ENCODE data around the gene WIPF1. TPM values are rescaled to one million over a fixed set of nuclear protein-coding genes. Genes with fewer than 3 reads are reported as not detected.

WIPF1 gene, protein sequence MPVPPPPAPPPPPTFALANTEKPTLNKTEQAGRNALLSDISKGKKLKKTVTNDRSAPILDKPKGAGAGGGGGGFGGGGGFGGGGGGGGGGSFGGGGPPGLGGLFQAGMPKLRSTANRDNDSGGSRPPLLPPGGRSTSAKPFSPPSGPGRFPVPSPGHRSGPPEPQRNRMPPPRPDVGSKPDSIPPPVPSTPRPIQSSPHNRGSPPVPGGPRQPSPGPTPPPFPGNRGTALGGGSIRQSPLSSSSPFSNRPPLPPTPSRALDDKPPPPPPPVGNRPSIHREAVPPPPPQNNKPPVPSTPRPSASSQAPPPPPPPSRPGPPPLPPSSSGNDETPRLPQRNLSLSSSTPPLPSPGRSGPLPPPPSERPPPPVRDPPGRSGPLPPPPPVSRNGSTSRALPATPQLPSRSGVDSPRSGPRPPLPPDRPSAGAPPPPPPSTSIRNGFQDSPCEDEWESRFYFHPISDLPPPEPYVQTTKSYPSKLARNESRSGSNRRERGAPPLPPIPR
- polyA plus RNA-seq (2012; ENCODE audit: insufficient read length, low read depth), result 4.5 TPM

DNA sequence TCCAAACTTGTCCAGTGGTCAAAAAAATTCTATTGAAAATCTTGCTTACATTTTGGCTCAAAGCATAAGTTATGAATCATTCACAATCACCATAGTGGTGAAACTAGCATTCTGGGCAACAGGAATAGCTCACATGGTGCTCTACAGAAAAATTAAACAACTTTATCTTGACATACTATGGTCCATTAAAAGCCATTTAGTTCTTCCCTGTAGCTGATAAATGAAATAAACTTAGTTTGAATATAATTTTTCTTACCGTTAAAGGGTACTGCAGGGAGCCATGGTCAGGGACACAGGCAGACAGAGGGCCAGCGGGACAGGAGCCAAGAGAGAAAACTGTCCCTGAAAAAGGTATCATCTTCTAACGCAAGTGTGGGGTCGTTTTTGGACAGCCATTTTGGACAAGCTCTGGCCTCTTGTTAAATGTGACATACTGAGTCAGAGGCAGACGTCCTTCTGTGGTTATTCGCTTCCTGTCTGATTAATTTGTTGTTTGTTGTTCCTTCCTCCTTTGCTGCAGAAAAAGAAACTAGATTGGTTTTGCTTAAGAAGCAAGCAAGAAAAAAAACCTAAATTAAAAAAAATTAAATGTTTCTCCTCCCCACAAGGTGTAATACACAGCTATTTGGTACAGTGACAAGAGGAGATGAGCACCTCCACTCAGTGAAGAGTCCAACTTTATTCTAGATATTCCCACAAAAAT is at the start of gene WIPF1:
Gene WIPF1 (minus strand): TSS at position 460 of the 703 bp plus-strand sequence. CDS start 12,231 bp downstream, outside the sequence.
- TF ChIP-seq TAF1 (IDR thresholded peaks at IDR 0.05; ENCODE audit: borderline replicate concordance, insufficient read depth, low read length), result no peak
- no peak for TF ChIP-seq FOXP2 (optimal IDR thresholded peaks at IDR 0.05; ENCODE audit: borderline replicate concordance, extremely low read depth, extremely low read length, insufficient read depth)
- TF ChIP-seq POLR2AphosphoS5 (IDR thresholded peaks at IDR 0.05; ENCODE audit: low read depth, low read length), result no peak
- TF ChIP-seq SIN3A (IDR thresholded peaks at IDR 0.05; ENCODE audit: borderline replicate concordance, insufficient read depth, low read length), result no peak
- TF ChIP-seq, protein P1, sequence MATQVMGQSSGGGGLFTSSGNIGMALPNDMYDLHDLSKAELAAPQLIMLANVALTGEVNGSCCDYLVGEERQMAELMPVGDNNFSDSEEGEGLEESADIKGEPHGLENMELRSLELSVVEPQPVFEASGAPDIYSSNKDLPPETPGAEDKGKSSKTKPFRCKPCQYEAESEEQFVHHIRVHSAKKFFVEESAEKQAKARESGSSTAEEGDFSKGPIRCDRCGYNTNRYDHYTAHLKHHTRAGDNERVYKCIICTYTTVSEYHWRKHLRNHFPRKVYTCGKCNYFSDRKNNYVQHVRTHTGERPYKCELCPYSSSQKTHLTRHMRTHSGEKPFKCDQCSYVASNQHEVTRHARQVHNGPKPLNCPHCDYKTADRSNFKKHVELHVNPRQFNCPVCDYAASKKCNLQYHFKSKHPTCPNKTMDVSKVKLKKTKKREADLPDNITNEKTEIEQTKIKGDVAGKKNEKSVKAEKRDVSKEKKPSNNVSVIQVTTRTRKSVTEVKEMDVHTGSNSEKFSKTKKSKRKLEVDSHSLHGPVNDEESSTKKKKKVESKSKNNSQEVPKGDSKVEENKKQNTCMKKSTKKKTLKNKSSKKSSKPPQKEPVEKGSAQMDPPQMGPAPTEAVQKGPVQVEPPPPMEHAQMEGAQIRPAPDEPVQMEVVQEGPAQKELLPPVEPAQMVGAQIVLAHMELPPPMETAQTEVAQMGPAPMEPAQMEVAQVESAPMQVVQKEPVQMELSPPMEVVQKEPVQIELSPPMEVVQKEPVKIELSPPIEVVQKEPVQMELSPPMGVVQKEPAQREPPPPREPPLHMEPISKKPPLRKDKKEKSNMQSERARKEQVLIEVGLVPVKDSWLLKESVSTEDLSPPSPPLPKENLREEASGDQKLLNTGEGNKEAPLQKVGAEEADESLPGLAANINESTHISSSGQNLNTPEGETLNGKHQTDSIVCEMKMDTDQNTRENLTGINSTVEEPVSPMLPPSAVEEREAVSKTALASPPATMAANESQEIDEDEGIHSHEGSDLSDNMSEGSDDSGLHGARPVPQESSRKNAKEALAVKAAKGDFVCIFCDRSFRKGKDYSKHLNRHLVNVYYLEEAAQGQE (IDR thresholded peaks at IDR 0.05; ENCODE audit: insufficient read depth in 1 of 2, low read depth in 2 of 2, low read length in 2 of 2), result no peak

DNA sequence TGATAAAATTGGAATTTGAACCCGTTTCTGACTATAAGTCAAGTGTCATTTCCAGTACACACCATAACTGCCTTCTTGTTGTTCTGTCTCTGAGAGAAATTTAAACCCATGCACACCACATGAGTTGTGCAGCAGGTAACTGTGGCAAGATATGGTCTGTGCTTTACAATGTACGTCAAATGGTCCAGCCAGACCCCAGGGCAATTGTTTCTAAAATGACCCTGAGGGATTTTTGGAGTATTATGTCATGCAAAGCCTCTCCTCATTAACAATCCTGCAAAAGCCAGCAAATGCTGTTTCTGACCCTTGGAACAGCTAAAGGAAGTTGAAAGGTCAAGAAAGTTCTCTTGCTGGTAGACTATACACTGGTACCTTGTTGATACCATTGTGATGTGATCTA is 47.7 kb upstream of the WIPF1 start:
- no peak for TF ChIP-seq SIN3A (IDR thresholded peaks at IDR 0.05; ENCODE audit: borderline replicate concordance, insufficient read depth, low read length)
- no peak for TF ChIP-seq TAF1 (IDR thresholded peaks at IDR 0.05; ENCODE audit: borderline replicate concordance, insufficient read depth, low read length)
- TF ChIP-seq POLR2AphosphoS5 (IDR thresholded peaks at IDR 0.05; ENCODE audit: low read depth, low read length), result no peak
- no peak for TF ChIP-seq FOXP2 (optimal IDR thresholded peaks at IDR 0.05; ENCODE audit: borderline replicate concordance, extremely low read depth, extremely low read length, insufficient read depth)

DNA sequence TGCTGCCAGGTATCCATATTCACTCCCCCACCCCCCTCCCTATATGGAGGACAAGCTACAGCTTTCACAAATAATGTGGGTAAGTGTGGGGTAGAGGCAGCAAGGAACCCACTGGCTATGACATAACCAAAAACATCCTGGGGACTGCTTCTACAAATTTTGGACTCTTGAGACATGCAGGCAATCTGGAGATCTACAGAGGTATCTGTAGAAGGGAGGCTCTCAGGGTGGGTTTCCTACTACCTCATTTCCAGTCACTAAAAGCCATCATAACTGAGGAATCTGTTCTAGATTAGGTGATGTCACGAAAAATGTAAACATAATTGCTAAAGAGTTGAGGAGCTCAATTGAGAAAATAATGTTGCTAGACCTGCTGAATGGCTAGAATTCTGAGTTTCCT is 46.8 kb upstream of the WIPF1 start:
- TF ChIP-seq POLR2AphosphoS5 (IDR thresholded peaks at IDR 0.05; ENCODE audit: low read depth, low read length) (no peak), SIN3A (IDR thresholded peaks at IDR 0.05; ENCODE audit: borderline replicate concordance, insufficient read depth, low read length) (no peak), FOXP2 (optimal IDR thresholded peaks at IDR 0.05; ENCODE audit: borderline replicate concordance, extremely low read depth, extremely low read length, insufficient read depth) (no peak), TAF1 (IDR thresholded peaks at IDR 0.05; ENCODE audit: borderline replicate concordance, insufficient read depth, low read length) (no peak)
- TF ChIP-seq, protein P1 (IDR thresholded peaks at IDR 0.05; ENCODE audit: insufficient read depth in 1 of 2, low read depth in 2 of 2, low read length in 2 of 2), result no peak

DNA sequence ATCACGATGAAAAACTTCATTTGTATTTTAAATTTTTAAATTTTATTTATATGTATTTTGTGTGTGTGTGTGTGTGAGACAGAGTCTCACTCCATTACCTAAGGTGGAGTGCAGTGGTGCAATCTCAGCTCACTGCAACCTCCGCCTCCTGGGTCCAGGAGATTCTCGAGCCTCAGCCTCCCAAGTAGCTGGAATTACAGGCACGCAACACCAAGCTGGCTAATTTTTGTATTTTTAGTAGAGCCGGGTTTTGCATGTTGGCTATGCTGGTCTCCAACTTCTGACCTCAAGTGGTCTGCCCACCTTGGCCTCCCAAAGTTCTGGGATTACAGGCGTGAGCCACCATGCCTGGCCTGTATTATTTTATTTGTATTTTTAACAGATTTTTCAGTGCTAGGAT is 45.8 kb upstream of the WIPF1 start:
- TF ChIP-seq, protein P1 (IDR thresholded peaks at IDR 0.05; ENCODE audit: insufficient read depth in 1 of 2, low read depth in 2 of 2, low read length in 2 of 2), result no peak

DNA sequence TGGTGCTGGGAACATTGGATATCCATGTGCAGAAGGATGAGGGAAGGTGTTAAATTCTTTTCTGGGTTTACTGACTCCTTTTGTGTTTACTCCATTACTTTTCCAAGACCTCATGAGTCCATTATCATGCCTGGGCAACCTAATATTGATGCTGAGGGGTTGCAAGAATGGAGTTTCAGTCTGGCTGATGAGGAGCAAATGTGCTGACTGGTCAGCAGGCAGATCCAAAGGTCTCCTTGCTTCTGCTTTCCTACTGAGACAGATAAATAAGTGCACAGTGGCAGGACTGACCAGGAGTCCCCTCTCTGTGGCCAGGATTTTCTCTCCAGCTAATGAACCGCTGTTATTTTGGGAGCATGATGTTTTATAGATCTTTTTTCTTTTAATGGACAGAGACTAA is 43.6 kb upstream of the WIPF1 start:
- TF ChIP-seq SIN3A (IDR thresholded peaks at IDR 0.05; ENCODE audit: borderline replicate concordance, insufficient read depth, low read length) (no peak), FOXP2 (optimal IDR thresholded peaks at IDR 0.05; ENCODE audit: borderline replicate concordance, extremely low read depth, extremely low read length, insufficient read depth) (no peak), POLR2AphosphoS5 (IDR thresholded peaks at IDR 0.05; ENCODE audit: low read depth, low read length) (no peak), TAF1 (IDR thresholded peaks at IDR 0.05; ENCODE audit: borderline replicate concordance, insufficient read depth, low read length) (no peak)
- TF ChIP-seq, protein P1 (IDR thresholded peaks at IDR 0.05; ENCODE audit: insufficient read depth in 1 of 2, low read depth in 2 of 2, low read length in 2 of 2), result no peak

Data from PFSK-1 (cell line).